IPS-11a (cell line): ENCODE results near the gene PPT2.
"Not testable (repeated sequence)": the region's sequence is repeated elsewhere in the genome, so short reads cannot be mapped to it uniquely, and the experiment has no call there.

ENCODE experiments used
- H3K4me3 ChIP-seq: one replicate; pipeline ENCODE4 v1.5.1; 2013; ENCODE audit warnings: low read depth, low read length, control low read depth

The PPT2 gene

GRCh38 chr6:32188381-32189068 is 34.6 kb downstream of the PPT2 start:
- no peak overlapping the region for H3K4me3 ChIP-seq

GRCh38 chr6:32189069-32189741 is 35.3 kb downstream of the PPT2 start:
- H3K4me3 ChIP-seq, result peak overlapping the region; percentile 51

- H3K4me3 ChIP-seq, result peak overlapping the region; percentile 51
Observed at GRCh38 chr6:32189742-32190053, 35.8 kb downstream of the PPT2 start.

- H3K4me3 ChIP-seq, result peak within 1 kb of the TSS; percentile 51
Observed at GRCh38 chr6:32190054-32190851, 36.3 kb downstream of the PPT2 start, which contains the start of gene PBX2. PBX2 (minus strand) TSS chr6:32190202; CDS start chr6:32189915, 287 bp downstream.

- H3K4me3 ChIP-seq, result no peak overlapping the region
Observed at GRCh38 chr6:32190911-32191677, 37.2 kb downstream of the PPT2 start.

GRCh38 chr6:32191696-32192607 is 38.0 kb downstream of the PPT2 start:
- no peak overlapping the region for H3K4me3 ChIP-seq

- H3K4me3 ChIP-seq, result no peak within 1 kb of the TSS
Observed at GRCh38 chr6:32192608-32193039, 38.7 kb downstream of the PPT2 start, which contains the start of gene GPSM3. GPSM3 (minus strand) TSS chr6:32192643; CDS start chr6:32192513, 130 bp downstream.

GRCh38 chr6:32193096-32193495 is 39.2 kb downstream of the PPT2 start:
- not testable (repeated sequence) for H3K4me3 ChIP-seq

GRCh38 chr6:32194388-32194787 is 40.4 kb downstream of the PPT2 start:
- no peak overlapping the region for H3K4me3 ChIP-seq

GRCh38 chr6:32194825-32195651 is 41.1 kb downstream of the PPT2 start:
- H3K4me3 ChIP-seq, result peak overlapping the region; percentile 44

GRCh38 chr6:32195652-32195901 is 41.6 kb downstream of the PPT2 start:
- H3K4me3 ChIP-seq, result peak overlapping the region; percentile 75

GRCh38 chr6:32195902-32196681 is 42.2 kb downstream of the PPT2 start:
- peak overlapping the region; percentile 75 for H3K4me3 ChIP-seq

- H3K4me3 ChIP-seq, result peak overlapping the region; percentile 75
Observed at GRCh38 chr6:32196682-32197616, 43.0 kb downstream of the PPT2 start.

GRCh38 chr6:32198345-32198696 is 44.4 kb downstream of the PPT2 start:
- H3K4me3 ChIP-seq, result no peak overlapping the region

GRCh38 chr6:32198866-32199265 is 44.9 kb downstream of the PPT2 start:
- H3K4me3 ChIP-seq, result no peak overlapping the region

- H3K4me3 ChIP-seq, result no peak overlapping the region
Observed at GRCh38 chr6:32200711-32201475, 47.0 kb downstream of the PPT2 start.

- H3K4me3 ChIP-seq, result no peak overlapping the region
Observed at GRCh38 chr6:32202186-32202585, 48.2 kb downstream of the PPT2 start.
